Measurements from ENCODE around the gene CLN6.
A peak's percentile ranks its signal among the peaks of the same experiment; 100 is the strongest.
"Not testable (repeated sequence)": the region's sequence is repeated elsewhere in the genome, so short reads cannot be mapped to it uniquely, and the experiment has no call there.

The CLN6 gene

DNA sequence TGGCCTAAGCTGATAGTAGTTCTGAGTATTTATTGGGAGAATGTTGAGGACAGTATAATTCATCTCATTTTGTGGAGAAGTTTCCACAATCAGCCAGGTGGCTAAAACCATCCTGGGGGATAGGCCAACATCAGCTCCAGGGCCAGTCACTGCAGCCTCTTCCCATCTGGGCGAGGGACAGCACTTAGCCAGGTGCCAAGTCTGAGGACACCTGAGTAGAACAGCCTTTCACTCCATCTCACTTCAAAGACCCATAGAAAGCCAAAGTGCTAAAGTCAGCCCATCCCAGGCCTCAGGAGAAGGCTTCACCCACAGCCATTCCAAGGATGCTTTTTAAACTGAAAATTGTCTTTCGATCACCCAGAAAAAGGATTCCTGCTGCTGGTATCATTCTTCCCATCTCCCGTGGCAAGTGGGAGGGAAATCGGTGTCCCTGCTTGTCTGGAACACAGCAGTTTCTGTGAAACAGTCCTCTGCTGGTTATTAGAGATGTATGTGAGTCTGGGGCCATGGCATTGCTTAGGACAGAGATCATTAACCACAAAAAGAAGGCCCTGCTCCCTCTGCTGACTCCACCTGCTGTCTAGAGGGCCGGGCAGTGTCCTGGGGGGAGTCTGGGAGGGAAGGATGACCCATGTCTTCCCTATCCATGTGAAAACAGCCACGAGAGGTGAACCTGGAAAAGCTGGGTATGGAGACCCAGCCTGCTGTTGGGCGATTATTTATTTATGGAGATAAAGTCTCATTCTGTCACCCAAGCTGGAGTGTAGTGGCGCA lies 34.0 kb downstream of the CLN6 start:
- no peak for DNase-seq (ENCODE audit: insufficient read length, low spot score)
- no peak for FAIRE-seq

DNA sequence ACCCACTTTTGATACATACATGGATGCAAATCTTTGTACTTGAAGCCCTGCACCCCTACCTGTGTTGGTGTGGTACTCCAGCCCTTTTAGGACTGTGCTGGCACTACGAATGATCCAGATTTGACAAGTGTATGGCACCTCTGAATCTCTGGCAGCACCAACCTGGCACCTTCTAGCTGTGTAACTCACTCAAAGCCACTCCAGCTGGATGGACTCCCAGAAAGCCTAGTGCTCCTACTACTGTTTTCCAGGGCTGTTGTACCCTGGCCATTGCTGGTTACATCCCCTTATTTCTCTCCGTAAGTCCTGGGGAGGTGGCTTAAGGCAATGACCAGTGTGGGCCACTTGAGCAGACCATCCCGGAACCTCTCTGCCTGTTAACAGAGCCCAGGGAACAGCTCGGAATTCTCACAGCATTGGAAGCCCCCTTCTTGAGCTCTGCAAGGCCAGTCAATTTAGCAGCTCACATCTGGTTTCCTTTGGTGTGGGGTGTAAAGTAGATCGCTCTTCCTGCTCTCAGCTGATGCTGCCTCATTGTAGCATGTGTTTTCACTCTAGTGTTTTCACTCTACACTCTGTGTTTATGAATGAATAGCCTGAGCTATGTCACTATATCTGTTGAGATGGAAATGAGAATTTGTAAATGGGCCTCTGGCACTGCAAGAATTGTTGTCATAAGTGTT lies 36.6 kb downstream of the CLN6 start:
- FAIRE-seq, result no peak
- no peak for DNase-seq (ENCODE audit: insufficient read length, low spot score)

DNA sequence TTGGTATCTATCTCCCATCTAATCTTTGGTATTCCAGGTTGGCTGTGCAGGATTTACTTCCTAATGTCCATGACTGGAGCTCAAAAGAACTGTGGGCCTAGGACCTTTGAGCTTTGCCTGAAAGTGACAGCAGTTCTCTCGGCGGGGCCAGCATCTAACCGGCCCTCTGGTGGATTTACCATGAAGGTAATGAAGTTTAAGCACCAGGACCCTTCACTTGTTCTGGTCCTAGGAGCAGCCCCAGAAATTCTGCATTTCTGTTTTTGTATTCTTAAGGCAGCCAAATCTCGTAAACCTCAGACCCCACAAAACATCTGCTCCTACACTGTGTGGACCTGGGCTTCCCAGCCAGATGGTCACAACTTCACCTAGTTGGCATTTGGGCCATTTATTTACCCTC lies 37.4 kb downstream of the CLN6 start:
- DNase-seq (ENCODE audit: insufficient read length, low spot score) (no peak), FAIRE-seq (no peak)

DNA sequence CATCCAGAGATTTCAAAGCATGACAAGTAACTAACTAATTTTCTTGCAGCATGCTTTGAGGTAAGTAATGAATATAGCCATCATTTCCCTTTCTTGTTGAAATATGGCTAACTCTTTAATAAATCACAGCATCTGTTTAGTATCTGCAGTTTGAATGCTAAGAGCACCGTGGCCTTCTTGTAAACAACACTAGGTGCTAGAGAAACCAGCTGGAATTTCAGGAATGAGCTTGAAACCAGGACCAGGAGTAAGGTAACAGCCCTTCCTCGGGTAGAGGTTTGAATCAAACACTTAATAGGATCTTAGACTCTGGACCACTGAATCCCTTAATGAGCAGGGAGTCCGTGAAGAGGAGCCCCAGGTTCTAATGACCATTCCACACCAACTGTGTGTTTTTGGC lies 38.0 kb downstream of the CLN6 start:
- FAIRE-seq (no peak), DNase-seq (ENCODE audit: insufficient read length, low spot score) (no peak)

DNA sequence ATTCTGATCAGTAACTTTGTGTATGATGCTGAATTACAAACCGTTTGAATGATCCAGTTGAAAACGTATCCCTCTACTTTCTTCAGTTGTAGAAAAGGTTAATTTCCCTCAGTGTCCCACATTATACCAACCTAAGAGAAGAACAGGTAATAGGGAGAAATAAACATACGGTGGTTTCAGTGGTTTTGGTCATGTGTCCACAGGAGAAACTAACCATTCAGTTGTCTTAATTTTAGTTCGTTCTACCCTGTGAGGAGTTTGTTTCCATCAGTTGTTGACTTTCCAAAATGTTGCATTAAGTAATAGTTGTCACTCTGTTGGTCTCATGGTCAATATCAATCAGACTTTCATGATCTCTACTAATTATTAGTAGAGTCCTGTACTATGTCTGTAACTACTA lies 39.5 kb downstream of the CLN6 start:
- FAIRE-seq (peak; percentile 35), DNase-seq (ENCODE audit: insufficient read length, low spot score) (no peak)

DNA sequence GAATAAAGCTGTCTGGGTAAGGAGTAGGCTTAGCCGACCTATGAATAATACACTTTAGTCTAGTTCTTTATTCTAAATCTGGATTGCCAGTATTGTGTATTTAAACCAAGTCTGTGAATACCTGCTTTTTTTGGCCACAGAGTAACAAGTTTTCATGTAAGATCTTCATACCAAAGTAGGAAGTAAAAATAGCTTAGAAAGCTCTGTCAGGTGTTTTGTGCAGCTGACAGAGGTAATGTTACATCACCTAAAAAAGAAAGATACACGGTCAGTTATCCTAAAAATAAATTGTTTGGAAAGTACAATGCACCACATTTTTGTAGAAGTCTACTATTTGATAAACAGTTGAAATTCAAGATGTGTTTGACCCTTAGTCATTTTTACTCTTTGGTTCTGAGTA lies 40.9 kb downstream of the CLN6 start:
- DNase-seq (ENCODE audit: insufficient read length, low spot score) (no peak), FAIRE-seq (no peak)

DNA sequence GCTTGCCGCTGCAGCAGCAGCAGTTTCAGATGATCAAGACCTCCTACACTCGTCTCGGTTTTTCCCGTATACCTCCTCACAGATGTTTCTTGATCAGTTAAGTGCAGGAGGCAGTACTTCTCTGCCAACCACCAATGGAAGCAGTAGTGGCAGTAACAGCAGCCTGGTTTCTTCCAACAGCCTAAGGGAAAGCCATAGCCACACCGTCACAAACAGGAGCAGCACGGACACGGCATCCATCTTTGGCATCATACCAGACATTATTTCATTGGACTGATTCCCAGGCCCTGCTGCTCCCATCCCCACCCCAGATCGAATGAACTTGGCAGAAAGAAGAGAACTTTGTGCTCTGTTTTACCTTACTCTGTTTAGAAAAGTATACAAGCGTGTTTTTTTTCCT lies 42.0 kb downstream of the CLN6 start:
- DNase-seq (ENCODE audit: insufficient read length, low spot score) (no peak), FAIRE-seq (no peak)

DNA sequence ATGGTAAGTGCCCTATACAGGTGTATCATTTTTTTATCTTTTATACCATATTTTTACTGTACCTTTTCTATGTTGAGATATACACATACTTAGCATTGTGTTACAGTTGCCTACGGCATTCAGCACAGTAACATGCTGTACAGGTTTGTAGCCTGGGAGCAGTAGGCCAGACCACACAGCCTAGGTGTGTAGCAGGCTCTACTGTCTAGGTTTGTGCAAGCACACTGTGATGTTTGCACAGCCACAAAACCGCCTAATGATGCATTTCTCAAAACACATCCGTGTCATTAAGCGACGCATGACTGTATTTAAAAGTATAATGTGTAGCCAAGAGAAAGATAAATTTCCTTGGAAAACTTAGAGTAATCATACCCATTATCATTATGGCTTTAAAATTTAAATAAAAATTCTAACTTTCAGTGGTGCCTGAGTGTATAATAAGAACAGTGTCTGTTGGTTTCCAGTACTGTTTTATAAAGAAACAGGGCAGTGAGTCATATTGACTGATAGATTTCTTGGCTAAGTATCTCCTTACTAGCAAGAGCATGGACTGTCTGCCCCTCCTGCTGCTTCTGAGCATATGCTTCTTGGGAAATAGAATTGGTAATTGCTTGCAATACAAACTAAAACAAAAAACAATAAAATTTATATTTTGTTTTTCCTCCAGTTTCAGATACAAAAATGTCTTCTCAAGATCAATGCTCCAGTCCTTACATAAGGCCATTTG lies 42.7 kb downstream of the CLN6 start:
- FAIRE-seq, result no peak
- no peak for DNase-seq (ENCODE audit: insufficient read length, low spot score)

DNA sequence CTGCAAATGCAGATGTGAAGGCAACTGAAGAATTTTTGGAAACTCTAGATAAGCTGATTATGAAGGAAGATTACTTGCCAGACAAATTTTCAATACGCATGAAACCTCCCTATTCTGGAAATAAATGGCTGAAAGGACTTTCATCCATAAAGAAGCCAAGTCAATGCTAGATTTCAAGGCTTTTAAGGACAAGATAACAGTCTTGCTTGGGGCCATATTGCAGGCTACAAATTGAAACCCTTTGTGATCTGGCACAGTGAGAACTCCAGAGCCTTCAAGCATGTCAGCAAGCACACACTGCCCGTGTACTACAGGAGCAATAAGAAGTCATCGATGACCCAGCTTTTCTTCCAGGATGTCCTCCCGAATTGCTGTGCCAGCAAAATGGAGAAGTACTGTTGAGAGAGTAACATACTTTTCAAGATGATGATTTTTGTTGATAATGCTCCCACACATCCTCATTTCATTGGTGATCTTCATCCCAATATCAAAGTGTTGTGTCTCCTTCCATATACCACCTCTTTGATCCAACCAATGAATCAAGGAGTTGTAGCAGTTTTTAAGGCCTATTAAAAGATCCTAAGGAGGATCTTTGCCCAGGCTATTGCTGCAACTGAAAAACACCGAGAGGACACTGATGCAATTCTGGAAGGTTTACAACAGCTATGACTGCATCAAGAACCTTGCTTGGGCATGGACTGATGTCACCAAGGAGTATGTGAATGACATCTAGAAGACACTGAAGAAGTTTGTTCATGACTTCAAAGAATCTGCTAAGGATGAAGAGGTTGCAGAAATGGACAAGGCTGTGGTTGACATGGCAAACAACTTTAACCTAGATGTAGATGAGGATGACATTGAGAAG lies 44.7 kb downstream of the CLN6 start:
- DNase-seq (ENCODE audit: insufficient read length, low spot score), result no peak
- no peak for FAIRE-seq

DNA sequence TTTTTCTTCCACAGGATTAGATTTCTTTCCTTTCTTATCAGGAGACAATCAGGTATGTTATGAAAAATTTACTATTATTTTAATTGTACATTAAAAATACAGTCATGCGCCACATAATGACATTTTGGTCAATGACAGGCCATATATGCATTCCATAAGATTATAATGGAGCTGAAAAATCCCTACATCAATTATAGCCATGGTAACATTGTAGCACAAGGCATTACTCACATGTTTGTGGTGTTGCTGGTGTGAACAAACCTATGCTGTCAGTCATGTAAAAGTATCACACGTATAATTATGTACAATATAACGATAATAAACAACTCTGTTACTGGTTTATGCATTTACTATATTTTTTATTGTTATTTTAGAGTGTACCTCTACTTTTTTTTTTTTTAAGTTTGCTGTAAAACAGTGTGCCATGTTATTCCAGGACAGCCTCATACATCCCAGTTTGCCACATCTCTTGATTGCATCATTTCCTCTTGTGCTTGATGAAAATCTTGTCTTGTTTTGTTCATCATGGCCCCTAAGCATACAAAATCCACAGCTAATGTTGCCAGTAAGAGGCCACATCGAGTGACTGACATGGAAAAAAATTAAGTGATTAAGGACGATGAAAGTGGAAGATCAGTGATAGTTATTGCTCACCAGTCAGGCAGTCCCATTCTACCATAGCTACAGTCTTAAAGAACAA lies 45.8 kb downstream of the CLN6 start:
- DNase-seq (ENCODE audit: insufficient read length, low spot score) (no peak), FAIRE-seq (peak; percentile 18)

DNA sequence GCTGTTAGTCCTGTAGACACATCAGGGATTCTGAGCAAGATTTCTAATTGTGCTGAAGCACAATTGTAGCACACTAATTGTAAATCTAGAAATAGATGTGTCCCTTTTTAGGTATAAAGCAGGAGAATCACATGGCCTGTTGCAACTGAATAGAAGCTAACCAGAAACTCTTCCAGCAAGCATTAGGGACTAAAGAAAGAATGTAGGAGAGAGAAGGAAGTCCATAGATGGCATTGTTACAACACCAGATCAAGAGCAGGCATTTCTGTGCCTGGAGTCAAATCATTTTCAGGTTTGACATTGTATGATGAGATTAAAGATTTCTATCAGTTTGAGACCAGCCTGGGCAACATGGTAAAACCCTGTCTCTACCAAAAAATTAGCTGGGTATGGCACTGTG lies 51.8 kb downstream of the CLN6 start:
- no peak for FAIRE-seq
- no peak for DNase-seq (ENCODE audit: insufficient read length, low spot score)

DNA sequence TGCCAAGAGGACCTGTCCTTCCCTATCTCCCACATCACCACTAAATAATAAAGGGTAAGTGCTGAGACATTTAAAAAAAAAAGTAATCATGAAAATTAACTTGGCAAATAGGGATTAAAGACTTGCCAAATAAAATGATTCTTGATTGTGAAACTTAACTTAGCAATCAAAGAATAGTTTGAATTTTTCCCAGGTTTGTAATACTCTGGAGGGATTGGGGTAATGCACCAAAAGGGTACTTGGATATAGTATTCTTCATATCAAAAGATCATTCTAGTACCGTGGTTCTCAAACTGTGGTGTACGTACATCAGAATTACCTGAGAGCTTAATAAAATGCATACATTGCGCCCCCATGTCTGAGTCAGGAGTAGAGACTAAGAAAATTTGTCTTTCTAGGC lies 52.9 kb downstream of the CLN6 start:
- FAIRE-seq (no peak), DNase-seq (ENCODE audit: insufficient read length, low spot score) (no peak)

DNA sequence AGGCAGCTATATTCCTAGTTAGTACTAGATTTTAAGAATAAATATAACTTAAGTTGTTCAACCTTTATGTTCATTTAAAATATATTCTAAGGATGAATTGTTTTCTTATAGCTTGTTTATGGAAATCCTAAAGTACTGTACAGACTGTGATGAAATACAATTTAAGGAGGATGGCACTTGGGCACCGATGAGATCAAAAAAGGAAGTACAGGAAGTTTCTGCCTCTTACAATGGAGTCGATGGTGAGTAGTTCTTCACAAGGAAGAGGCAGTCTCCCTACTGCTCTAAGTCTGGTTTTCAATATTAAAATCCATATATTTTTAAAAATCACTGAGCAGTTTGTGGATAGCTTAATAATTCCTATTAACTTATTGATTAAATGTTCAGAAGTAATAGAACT lies 54.0 kb downstream of the CLN6 start:
- DNase-seq (ENCODE audit: insufficient read length, low spot score) (no peak), FAIRE-seq (no peak)

DNA sequence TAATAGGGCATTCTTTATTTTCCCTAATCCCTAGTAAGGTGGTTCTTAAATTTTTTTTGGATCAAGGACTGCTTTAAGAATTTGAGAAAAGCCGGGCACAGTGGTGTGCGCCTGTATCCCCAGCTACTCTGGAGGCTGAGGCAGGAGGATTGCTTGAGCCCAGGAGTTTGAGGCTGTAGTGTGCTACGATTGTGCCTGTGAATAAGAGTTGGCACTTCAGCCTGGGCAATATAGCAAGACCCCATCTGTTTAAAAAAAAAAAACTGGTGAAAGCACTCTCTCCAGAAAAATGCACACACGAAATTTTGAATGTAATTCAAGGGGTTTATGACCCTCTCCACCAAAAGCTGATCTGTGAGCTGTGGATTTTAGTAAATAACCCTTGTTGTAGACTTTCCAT lies 56.4 kb downstream of the CLN6 start:
- DNase-seq (ENCODE audit: insufficient read length, low spot score), result no peak
- FAIRE-seq, result no peak

DNA sequence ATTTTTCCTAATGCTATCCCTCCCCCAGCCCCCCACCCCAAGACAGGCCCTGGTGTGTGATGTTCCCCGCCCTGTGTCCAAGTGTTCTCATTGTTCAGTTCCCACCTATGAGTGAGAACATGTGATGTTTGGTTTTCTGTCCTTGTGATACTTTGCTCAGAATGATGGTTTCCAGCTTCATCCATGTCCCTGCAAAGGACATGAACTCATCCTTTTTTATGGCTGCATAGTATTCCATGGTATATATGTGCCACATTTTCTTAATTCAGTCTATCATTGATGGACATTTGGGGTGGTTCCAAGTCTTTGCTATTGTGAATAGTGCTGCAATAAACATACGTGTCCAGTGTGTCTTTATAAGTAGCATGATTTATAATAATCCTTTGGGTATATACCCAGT lies 57.5 kb downstream of the CLN6 start:
- not testable (repeated sequence) for DNase-seq (ENCODE audit: insufficient read length, low spot score); FAIRE-seq

DNA sequence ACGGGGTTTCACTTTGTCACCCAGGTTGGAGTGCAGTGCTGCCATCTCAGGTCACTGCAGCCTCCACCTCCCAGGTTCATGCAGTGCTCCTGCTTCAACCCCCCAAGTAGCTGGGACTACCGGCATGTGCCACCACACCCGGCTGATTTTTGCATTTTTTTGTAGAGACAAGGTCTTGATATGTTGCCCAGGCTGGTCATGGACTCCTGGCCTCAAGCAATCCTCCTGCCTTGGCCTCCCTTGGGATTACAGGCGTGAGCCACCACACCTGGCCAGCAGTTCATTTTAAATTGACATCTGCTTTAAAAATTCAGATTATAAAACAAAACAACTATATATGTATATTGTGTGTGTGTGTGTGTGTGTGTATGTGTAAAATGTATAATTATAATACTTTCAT lies 62.7 kb downstream of the CLN6 start:
- no peak for DNase-seq (ENCODE audit: insufficient read length, low spot score)
- FAIRE-seq, result no peak

DNA sequence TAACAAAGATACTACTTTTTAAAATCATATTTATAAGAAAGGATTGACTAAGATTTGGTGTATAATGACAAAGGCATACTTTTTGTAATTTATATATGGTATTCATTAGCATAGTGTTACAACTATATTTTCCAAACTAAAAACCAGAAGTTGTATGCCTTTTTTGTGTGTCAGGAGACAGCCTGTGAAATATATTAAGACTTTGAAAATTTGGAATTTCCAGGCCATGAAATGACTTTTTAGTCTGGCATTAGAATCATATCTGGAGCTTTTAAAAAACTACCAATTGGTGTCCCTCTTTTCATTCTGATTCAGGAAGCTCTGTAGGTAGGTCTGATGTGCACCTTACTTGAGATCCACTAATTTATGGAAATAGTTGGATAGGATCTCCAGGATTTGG lies 66.3 kb downstream of the CLN6 start:
- no peak for DNase-seq (ENCODE audit: insufficient read length, low spot score)
- FAIRE-seq, result no peak

DNA sequence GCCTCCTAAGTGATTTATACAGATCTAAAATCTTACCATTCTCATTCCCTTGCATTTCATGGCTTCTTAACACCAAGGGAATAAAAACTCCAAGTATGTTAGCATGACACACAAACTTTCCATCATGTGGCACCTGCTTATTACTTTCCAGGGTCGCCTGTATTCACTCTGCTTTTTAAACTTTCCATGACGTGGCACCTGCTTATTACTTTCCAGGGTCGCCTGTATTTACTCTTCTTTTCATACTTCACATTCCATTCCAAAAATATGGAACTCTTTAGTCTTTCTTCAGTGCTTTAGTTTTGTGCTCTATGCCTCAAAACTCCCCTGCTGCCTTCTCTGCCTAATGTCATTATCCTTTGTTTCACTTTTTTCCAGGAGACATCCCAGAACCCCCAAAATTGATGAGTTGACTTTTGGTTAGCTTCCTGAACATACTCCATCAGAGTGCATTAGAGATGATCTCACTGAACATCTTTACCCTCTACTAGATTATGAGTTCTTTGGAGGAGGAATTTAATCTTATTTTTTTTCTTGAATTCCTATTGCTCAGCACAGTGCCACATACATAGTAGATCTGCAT lies 71.4 kb downstream of the CLN6 start:
- FAIRE-seq, result no peak
- no peak for DNase-seq (ENCODE audit: insufficient read length, low spot score)

DNA sequence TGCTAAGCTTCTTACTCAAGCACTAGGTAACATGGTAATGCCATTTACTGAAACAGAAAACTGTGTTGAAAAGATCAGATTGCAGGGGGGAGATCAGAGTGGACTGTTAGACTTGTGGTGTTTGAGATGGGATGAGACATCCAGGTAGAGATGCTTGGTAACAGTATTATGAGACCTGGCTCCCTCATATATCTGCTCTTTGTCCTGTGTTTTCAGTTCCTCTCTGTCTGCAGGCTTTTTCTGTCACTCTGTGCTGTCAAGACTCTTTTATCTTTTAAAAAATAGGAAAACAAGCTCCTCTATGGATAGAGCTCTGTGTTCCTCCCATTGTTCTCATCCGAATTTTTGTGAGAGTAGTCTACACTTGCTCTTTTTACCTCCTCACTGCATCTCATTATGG lies 72.5 kb downstream of the CLN6 start:
- FAIRE-seq (no peak), DNase-seq (ENCODE audit: insufficient read length, low spot score) (no peak)

Data from GM19239 (cell line).